Skeletal muscle cell (primary cell): ENCODE results near the gene ARHGAP42.
A peak's percentile ranks its signal among the peaks of the same experiment; 100 is the strongest.

Source experiments
- DNase-seq: peaks from one replicate; pipeline ENCODE4 v3.0.0-alpha.2; 2010; ENCODE audit warnings: low read depth
- H3K4me3 ChIP-seq: 2 replicates; pipeline ENCODE4 v1.5.1; 2011; ENCODE audit warnings: low read depth, mild to moderate bottlenecking, control low read depth, low read length, moderate library complexity

The ARHGAP42 gene

GRCh38 chr11:100851584-100852152 lies 164.6 kb downstream of the ARHGAP42 start:
- no peak overlapping the region for H3K4me3 ChIP-seq
- DNase-seq: no peak

GRCh38 chr11:100855466-100856067 lies 168.5 kb downstream of the ARHGAP42 start:
- DNase-seq: no peak
- H3K4me3 ChIP-seq: no peak overlapping the region

- no peak for DNase-seq
- H3K4me3 ChIP-seq: no peak overlapping the region
Measured at GRCh38 chr11:100857236-100858005, 170.3 kb downstream of the ARHGAP42 start.

GRCh38 chr11:100860318-100861155 lies 173.4 kb downstream of the ARHGAP42 start:
- no peak overlapping the region for H3K4me3 ChIP-seq
- no peak for DNase-seq

- no peak overlapping the region for H3K4me3 ChIP-seq
- no peak for DNase-seq
Measured at GRCh38 chr11:100861212-100861611, 174.1 kb downstream of the ARHGAP42 start.

- DNase-seq: peak; percentile 91
- no peak overlapping the region for H3K4me3 ChIP-seq
Measured at GRCh38 chr11:100863080-100863581, 176.0 kb downstream of the ARHGAP42 start.

GRCh38 chr11:100865443-100866065 lies 178.5 kb downstream of the ARHGAP42 start:
- H3K4me3 ChIP-seq: no peak overlapping the region
- DNase-seq: no peak

- DNase-seq: no peak
- H3K4me3 ChIP-seq: no peak overlapping the region
Measured at GRCh38 chr11:100866453-100866852, 179.4 kb downstream of the ARHGAP42 start.

- no peak for DNase-seq
- no peak overlapping the region for H3K4me3 ChIP-seq
Measured at GRCh38 chr11:100867606-100868005, 180.5 kb downstream of the ARHGAP42 start.

- H3K4me3 ChIP-seq: no peak overlapping the region
Measured at GRCh38 chr11:100869328-100869727, 182.2 kb downstream of the ARHGAP42 start.

GRCh38 chr11:100870138-100870537 lies 183.1 kb downstream of the ARHGAP42 start:
- DNase-seq: no peak

More at GRCh38 chr11:100869328-100869727, 182.2 kb downstream of the ARHGAP42 start:
- DNase-seq: no peak

GRCh38 chr11:100872951-100873740 lies 186.1 kb downstream of the ARHGAP42 start:
- H3K4me3 ChIP-seq: no peak overlapping the region
- DNase-seq: no peak

More at GRCh38 chr11:100870138-100870537, 183.1 kb downstream of the ARHGAP42 start:
- no peak overlapping the region for H3K4me3 ChIP-seq

- no peak overlapping the region for H3K4me3 ChIP-seq
- no peak for DNase-seq
Measured at GRCh38 chr11:100874203-100874602, 187.1 kb downstream of the ARHGAP42 start.

- no peak overlapping the region for H3K4me3 ChIP-seq
- DNase-seq: no peak
Measured at GRCh38 chr11:100875521-100875869, 188.4 kb downstream of the ARHGAP42 start.

GRCh38 chr11:100876815-100877520 lies 189.9 kb downstream of the ARHGAP42 start:
- no peak overlapping the region for H3K4me3 ChIP-seq
- peak; percentile 99 for DNase-seq

- no peak overlapping the region for H3K4me3 ChIP-seq
- peak; percentile 96 for DNase-seq
Measured at GRCh38 chr11:100878474-100878873, 191.4 kb downstream of the ARHGAP42 start.

- no peak overlapping the region for H3K4me3 ChIP-seq
- DNase-seq: no peak
Measured at GRCh38 chr11:100882957-100883356, 195.9 kb downstream of the ARHGAP42 start.

- no peak overlapping the region for H3K4me3 ChIP-seq
- no peak for DNase-seq
Measured at GRCh38 chr11:100883830-100884229, 196.7 kb downstream of the ARHGAP42 start.
